ENCODE data around the gene LRRC49. TPM values are rescaled to one million over a fixed set of nuclear protein-coding genes. Genes with fewer than 3 reads are reported as not detected.
A peak's percentile ranks its signal among the peaks of the same experiment; 100 is the strongest.

The LRRC49 gene
- total and polyA plus RNA-seq, 2 donors (not counting 3 experiments of a cell fraction or from before 2014, with no cell fraction given): 3.0 to 6.6 TPM

DNA sequence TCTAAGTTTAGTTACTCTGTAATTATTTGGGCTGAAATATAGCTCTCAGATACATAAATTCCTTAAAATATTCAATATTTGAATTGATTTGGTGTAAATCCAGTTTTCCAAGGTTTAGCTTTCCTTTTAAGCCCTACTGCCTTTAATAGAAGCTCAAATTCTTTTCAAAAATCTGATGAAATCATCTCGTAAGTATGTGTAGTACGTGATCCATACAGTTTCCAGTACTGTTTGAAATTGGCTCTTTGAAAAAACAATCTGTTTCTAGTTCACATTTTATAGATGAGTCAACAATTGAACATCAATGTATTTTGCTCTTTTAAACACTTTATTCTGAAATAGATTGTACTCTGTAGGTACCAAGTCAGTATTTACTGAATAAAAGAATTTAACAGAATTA lies 84.2 kb downstream of the LRRC49 start:
- FAIRE-seq: no peak
- DNase-seq (ENCODE audit: low read depth, low spot score): no peak

GRCh38 chr15:70995383-70995970 lies 102.9 kb downstream of the LRRC49 start:
- H3K79me2 ChIP-seq (ENCODE audit: control insufficient read depth, insufficient read depth, low read length): no peaks in the 10 kb centered on the region
- TF ChIP-seq JUN (IDR thresholded peaks at IDR 0.05; ENCODE audit: borderline replicate concordance, insufficient read depth, insufficient read length, low read depth) (no peak), GATA2 (IDR thresholded peaks at IDR 0.05; ENCODE audit: insufficient read depth, insufficient read length, low read depth, low read length) (no peak), MAX (IDR thresholded peaks at IDR 0.05; ENCODE audit: insufficient read depth, insufficient read length) (no peak), POLR2A (IDR thresholded peaks at IDR 0.05; ENCODE audit: low read depth, low read length) (no peak), FOS (IDR thresholded peaks at IDR 0.05; ENCODE audit: borderline replicate concordance, insufficient read depth, low read length) (no peak), POLR2AphosphoS5 (IDR thresholded peaks at IDR 0.05; ENCODE audit: insufficient read depth, low read depth, low read length) (no peak), MYC (IDR thresholded peaks at IDR 0.05; ENCODE audit: low read depth, low read length) (no peak), EZH2 (IDR thresholded peaks at IDR 0.05; ENCODE audit: borderline replicate concordance, low read depth, low read length, severe bottlenecking) (no peak)
- TF ChIP-seq, protein P1, sequence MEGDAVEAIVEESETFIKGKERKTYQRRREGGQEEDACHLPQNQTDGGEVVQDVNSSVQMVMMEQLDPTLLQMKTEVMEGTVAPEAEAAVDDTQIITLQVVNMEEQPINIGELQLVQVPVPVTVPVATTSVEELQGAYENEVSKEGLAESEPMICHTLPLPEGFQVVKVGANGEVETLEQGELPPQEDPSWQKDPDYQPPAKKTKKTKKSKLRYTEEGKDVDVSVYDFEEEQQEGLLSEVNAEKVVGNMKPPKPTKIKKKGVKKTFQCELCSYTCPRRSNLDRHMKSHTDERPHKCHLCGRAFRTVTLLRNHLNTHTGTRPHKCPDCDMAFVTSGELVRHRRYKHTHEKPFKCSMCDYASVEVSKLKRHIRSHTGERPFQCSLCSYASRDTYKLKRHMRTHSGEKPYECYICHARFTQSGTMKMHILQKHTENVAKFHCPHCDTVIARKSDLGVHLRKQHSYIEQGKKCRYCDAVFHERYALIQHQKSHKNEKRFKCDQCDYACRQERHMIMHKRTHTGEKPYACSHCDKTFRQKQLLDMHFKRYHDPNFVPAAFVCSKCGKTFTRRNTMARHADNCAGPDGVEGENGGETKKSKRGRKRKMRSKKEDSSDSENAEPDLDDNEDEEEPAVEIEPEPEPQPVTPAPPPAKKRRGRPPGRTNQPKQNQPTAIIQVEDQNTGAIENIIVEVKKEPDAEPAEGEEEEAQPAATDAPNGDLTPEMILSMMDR (IDR thresholded peaks at IDR 0.05; ENCODE audit: extremely low read depth in 1 of 2, insufficient read depth in 1 of 2, low read depth in 1 of 2, low read length in 2 of 2): no peak
- no peak overlapping the region for H3K4me3 ChIP-seq (replicated peaks in 1 of 3; ENCODE audit: insufficient read depth in 1 of 3, low read depth in 1 of 3, low read length in 3 of 3)
- DNase-seq (ENCODE audit: low read depth, low spot score) (peak; percentile 75), FAIRE-seq (peak; percentile 69)
- H3K9ac ChIP-seq (replicated peaks; ENCODE audit: extremely low read depth, insufficient read depth, low read length): no peak overlapping the region
- dilution Hi-C loops (cut with MboI; ENCODE audit: extremely low pct_ligation_motif_present, low sequenced_read_pairs) (no loop called here), intact Hi-C loops (cut with micrococcal nuclease) (no loop called here)
- no peaks in the 10 kb centered on the region for H4K20me1 ChIP-seq (replicated peaks; ENCODE audit: control insufficient read depth, extremely low read depth, insufficient read depth, low read length)
- H3K27ac ChIP-seq (ENCODE audit: insufficient read depth, low read depth, low read length): no peak overlapping the region
- CTCF ChIA-PET: interaction anchor here (0.7 to 1.3 kb wide), 3 partner anchors 16 to 325 kb away, joined by 3 to 4 read pairs (median 3); no protein-coding TSS in a partner anchor
- H3K4me1 ChIP-seq (ENCODE audit: control insufficient read depth, extremely low read depth, insufficient read depth, low read length): no peaks in the 10 kb centered on the region
- no peak overlapping the region for H2AFZ ChIP-seq (ENCODE audit: low read depth, low read length)
- no peaks in the 10 kb centered on the region for H3K9me1 ChIP-seq (replicated peaks; ENCODE audit: control insufficient read depth, extremely low read depth, insufficient read depth, low read length)
- BruUV-seq (replicated peaks): no TSS peak
- H3K9me3 ChIP-seq (replicated peaks; ENCODE audit: control insufficient read depth, insufficient read depth, low read length): no peaks in the 10 kb centered on the region
- no peaks in the 10 kb centered on the region for H3K36me3 ChIP-seq (ENCODE audit: control insufficient read depth in 2 of 2, extremely low read depth in 1 of 2, insufficient read depth in 2 of 2, low read length in 2 of 2)
- no peak overlapping the region for H3K4me2 ChIP-seq (ENCODE audit: insufficient read depth, low read length)
- no peaks in the 10 kb centered on the region for H3K27me3 ChIP-seq (ENCODE audit: control insufficient read depth in 2 of 2, insufficient read depth in 2 of 2, low read length in 2 of 2)
- POLR2A ChIA-PET: no interaction called here

More for the DNA sequence above, 84.2 kb downstream of the LRRC49 start:
- H3K4me1 ChIP-seq (ENCODE audit: control insufficient read depth, extremely low read depth, insufficient read depth, low read length): no peaks in the 10 kb centered on the region
- CTCF ChIA-PET: interaction anchor here (0.6 to 4.5 kb wide), 7 partner anchors 13 to 776 kb away, joined by 3 to 22 read pairs (median 4); no protein-coding TSS in a partner anchor
- TF ChIP-seq FOS (IDR thresholded peaks at IDR 0.05; ENCODE audit: borderline replicate concordance, insufficient read depth, low read length): no peak
- BruUV-seq (replicated peaks): no TSS peak
- POLR2A ChIA-PET: no interaction called here
- intact Hi-C loops (cut with micrococcal nuclease): no loop called here
- H3K27me3 ChIP-seq (ENCODE audit: control insufficient read depth in 2 of 2, insufficient read depth in 2 of 2, low read length in 2 of 2): no peaks in the 10 kb centered on the region
- H3K9ac ChIP-seq (replicated peaks; ENCODE audit: extremely low read depth, insufficient read depth, low read length): no peak overlapping the region
- no peaks in the 10 kb centered on the region for H3K79me2 ChIP-seq (ENCODE audit: control insufficient read depth, insufficient read depth, low read length)
- H3K4me3 ChIP-seq (replicated peaks in 1 of 3; ENCODE audit: insufficient read depth in 1 of 3, low read depth in 1 of 3, low read length in 3 of 3): no peak overlapping the region
- H2AFZ ChIP-seq (ENCODE audit: low read depth, low read length): no peak overlapping the region
- H3K27ac ChIP-seq (ENCODE audit: insufficient read depth, low read depth, low read length): no peak overlapping the region
- no peaks in the 10 kb centered on the region for H3K36me3 ChIP-seq (ENCODE audit: control insufficient read depth in 2 of 2, extremely low read depth in 1 of 2, insufficient read depth in 2 of 2, low read length in 2 of 2)
- dilution Hi-C loops (cut with MboI; ENCODE audit: extremely low pct_ligation_motif_present, low sequenced_read_pairs): no loop called here
- H4K20me1 ChIP-seq (replicated peaks; ENCODE audit: control insufficient read depth, extremely low read depth, insufficient read depth, low read length): no peaks in the 10 kb centered on the region
- H3K9me3 ChIP-seq (replicated peaks; ENCODE audit: control insufficient read depth, insufficient read depth, low read length): no peaks in the 10 kb centered on the region
- no peak overlapping the region for H3K4me2 ChIP-seq (ENCODE audit: insufficient read depth, low read length)
- H3K9me1 ChIP-seq (replicated peaks; ENCODE audit: control insufficient read depth, extremely low read depth, insufficient read depth, low read length): no peaks in the 10 kb centered on the region
